HUES48 (cell line): Measurements from ENCODE around the gene TSPAN32.

ENCODE experiments used
- H3K27ac ChIP-seq: one replicate; pipeline ENCODE4 v1.7.0; 2013; ENCODE audit warnings: low read depth, low read length, inconsistent platforms
- H3K27me3 ChIP-seq: 2 replicates; pipeline ENCODE4 v1.6.1; 2013; ENCODE audit warnings: mild to moderate bottlenecking, low read length; ENCODE audit not compliant: control insufficient read depth, insufficient read depth
- H3K36me3 ChIP-seq: 2 replicates; pipeline ENCODE4 v1.6.1; 2013; ENCODE audit warnings: low read length; ENCODE audit not compliant: control insufficient read depth, insufficient read depth
- H3K4me1 ChIP-seq: 2 replicates; pipeline ENCODE4 v1.6.1; 2013; ENCODE audit warnings: mild to moderate bottlenecking, low read length; ENCODE audit not compliant: control insufficient read depth, insufficient read depth
- H3K4me3 ChIP-seq: 2 replicates; pipeline ENCODE4 v1.5.1; 2013; ENCODE audit warnings: mild to moderate bottlenecking, low read depth, low read length
- H3K9ac ChIP-seq: 2 replicates; pipeline ENCODE4 v1.6.1; 2013; ENCODE audit warnings: mild to moderate bottlenecking, low read depth, low read length, moderate library complexity
- H3K9me3 ChIP-seq: 2 replicates; pipeline ENCODE4 v1.6.1; 2013; ENCODE audit warnings: low read length; ENCODE audit not compliant: control insufficient read depth, insufficient read depth

The TSPAN32 gene

GRCh38 chr11:2301631-2302305 lies at the start of gene TSPAN32, which contains the start of gene C11orf21:
TSS of gene TSPAN32 (plus strand) at chr11:2302013. CDS start at chr11:2302150, 137 bp downstream.
TSS of gene C11orf21 (minus strand) at chr11:2301918. CDS start at chr11:2301808, 110 bp downstream.
- H3K9ac ChIP-seq, result no peak within 1 kb of the TSS
- H3K4me1 ChIP-seq, result no peaks in the 10 kb centered on the region
- H3K27me3 ChIP-seq, result no peaks in the 10 kb centered on the region
- H3K4me3 ChIP-seq, result no peak within 1 kb of the TSS
- no peak within 1 kb of the TSS for H3K27ac ChIP-seq
- H3K36me3 ChIP-seq, result no peaks in the 10 kb centered on the region
- no peaks in the 10 kb centered on the region for H3K9me3 ChIP-seq

GRCh38 chr11:2252018-2252417 lies 49.8 kb upstream of the TSPAN32 start:
- Histone ChIP-seq H3K9ac (no peak overlapping the region), H3K27me3 (peaks cover 13% of the 10 kb centered on the region), H3K27ac (no peak overlapping the region), H3K4me1 (no peaks in the 10 kb centered on the region), H3K36me3 (no peaks in the 10 kb centered on the region), H3K4me3 (no peak overlapping the region), H3K9me3 (no peaks in the 10 kb centered on the region)

- Histone ChIP-seq H3K9ac (no peak overlapping the region), H3K27me3 (no peaks in the 10 kb centered on the region), H3K4me1 (no peaks in the 10 kb centered on the region), H3K9me3 (no peaks in the 10 kb centered on the region), H3K27ac (no peak overlapping the region), H3K36me3 (no peaks in the 10 kb centered on the region), H3K4me3 (no peak overlapping the region)
These were observed 45.4 kb upstream of the TSPAN32 start for GRCh38 chr11:2256293-2256913.

GRCh38 chr11:2256951-2257700 lies 44.7 kb upstream of the TSPAN32 start:
- Histone ChIP-seq H3K9ac (no peak overlapping the region), H3K27me3 (no peaks in the 10 kb centered on the region), H3K9me3 (no peaks in the 10 kb centered on the region), H3K4me1 (no peaks in the 10 kb centered on the region), H3K4me3 (no peak overlapping the region), H3K36me3 (no peaks in the 10 kb centered on the region), H3K27ac (no peak overlapping the region)

DNA sequence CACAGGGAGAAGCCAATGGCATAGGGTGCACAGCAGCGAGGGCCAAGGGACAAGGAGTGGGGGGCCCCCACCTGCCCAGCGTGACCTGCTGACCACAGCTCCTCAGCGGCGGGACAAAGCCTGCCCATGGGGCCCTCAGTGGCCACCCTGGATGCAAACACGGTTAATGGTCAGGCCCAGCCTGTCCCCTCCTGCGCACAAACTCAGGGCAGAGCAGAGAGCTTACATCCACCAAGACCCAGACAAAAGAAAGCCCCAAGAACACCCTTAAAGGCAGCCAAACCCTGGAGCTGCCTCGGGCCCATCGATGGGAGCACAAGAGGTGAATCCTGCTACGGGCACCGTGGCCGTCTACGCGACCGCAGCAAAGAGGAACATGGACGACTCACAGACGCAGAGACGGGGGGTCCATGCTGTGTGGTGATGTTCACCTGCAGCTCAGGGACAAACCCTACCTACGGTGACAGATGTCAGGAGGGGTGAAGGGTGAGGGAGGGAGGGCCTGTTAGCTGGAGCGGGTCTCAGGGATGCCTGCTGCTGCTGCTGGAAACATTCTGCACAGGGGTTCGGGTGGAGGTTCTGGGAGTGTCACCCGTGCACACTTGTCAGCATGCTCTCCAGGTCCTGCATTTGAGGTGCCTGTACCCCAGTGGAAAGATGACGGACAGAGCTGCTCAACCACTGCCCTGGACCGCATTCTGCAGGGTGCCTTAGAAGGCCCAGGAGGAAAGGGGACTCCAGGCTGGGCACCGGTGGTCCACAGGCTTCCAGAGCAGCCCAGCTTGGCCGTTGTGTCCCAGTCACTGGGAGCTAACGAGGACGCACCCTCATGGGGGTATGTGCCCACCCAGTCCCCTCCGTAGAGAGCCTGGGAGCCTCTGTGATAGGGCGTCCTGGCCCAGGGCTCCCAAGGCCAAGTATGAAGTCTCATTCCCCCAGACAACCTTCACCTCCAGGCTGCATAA lies 43.0 kb upstream of the TSPAN32 start:
- Histone ChIP-seq H3K27me3 (no peaks in the 10 kb centered on the region), H3K36me3 (no peaks in the 10 kb centered on the region)

DNA sequence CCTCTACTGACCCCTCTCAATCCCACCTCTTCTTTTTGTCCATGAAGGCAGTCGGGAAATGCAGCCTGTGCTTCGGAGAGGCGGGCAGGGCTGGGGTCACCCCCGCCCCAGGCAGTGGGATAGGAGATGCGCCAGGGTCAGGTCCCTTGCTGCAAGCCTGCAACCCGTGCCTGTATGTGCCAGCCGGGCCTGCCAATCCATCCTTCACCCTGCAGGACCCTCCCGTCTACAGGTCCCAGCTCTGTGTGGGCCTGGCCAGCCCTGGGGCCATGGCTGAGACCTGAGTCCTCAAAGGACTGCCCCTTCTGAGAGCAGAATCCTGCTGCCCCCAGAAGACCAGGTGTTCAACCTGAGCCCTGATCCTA lies 42.4 kb upstream of the TSPAN32 start:
- no peak overlapping the region for H3K9ac ChIP-seq
- H3K36me3 ChIP-seq, result no peaks in the 10 kb centered on the region
- no peak overlapping the region for H3K27ac ChIP-seq
- H3K4me3 ChIP-seq, result no peak overlapping the region
- no peaks in the 10 kb centered on the region for H3K9me3 ChIP-seq
- H3K4me1 ChIP-seq, result no peaks in the 10 kb centered on the region
- 0 out of 2 replicates have a peak, but pooled peaks cover 5% of the 10 kb centered on the region for H3K27me3 ChIP-seq

More for the DNA sequence above, 43.0 kb upstream of the TSPAN32 start:
- Histone ChIP-seq H3K4me1 (no peaks in the 10 kb centered on the region), H3K9ac (no peak overlapping the region), H3K9me3 (no peaks in the 10 kb centered on the region), H3K27ac (no peak overlapping the region), H3K4me3 (no peak overlapping the region)

- H3K27ac ChIP-seq, result no peak overlapping the region
- H3K36me3 ChIP-seq, result no peaks in the 10 kb centered on the region
- no peak overlapping the region for H3K9ac ChIP-seq
- H3K27me3 ChIP-seq, result 0 out of 2 replicates have a peak, but pooled peaks cover 10% of the 10 kb centered on the region
- no peaks in the 10 kb centered on the region for H3K9me3 ChIP-seq
- no peaks in the 10 kb centered on the region for H3K4me1 ChIP-seq
- H3K4me3 ChIP-seq, result no peak overlapping the region
These were observed 41.8 kb upstream of the TSPAN32 start for GRCh38 chr11:2259897-2260451.

- peaks cover 17% of the 10 kb centered on the region for H3K27me3 ChIP-seq
- H3K4me1 ChIP-seq, result no peaks in the 10 kb centered on the region
- H3K9ac ChIP-seq, result no peak overlapping the region
- no peaks in the 10 kb centered on the region for H3K36me3 ChIP-seq
- no peaks in the 10 kb centered on the region for H3K9me3 ChIP-seq
- no peak overlapping the region for H3K4me3 ChIP-seq
- no peak overlapping the region for H3K27ac ChIP-seq
These were observed 41.1 kb upstream of the TSPAN32 start for GRCh38 chr11:2260491-2261364.

DNA sequence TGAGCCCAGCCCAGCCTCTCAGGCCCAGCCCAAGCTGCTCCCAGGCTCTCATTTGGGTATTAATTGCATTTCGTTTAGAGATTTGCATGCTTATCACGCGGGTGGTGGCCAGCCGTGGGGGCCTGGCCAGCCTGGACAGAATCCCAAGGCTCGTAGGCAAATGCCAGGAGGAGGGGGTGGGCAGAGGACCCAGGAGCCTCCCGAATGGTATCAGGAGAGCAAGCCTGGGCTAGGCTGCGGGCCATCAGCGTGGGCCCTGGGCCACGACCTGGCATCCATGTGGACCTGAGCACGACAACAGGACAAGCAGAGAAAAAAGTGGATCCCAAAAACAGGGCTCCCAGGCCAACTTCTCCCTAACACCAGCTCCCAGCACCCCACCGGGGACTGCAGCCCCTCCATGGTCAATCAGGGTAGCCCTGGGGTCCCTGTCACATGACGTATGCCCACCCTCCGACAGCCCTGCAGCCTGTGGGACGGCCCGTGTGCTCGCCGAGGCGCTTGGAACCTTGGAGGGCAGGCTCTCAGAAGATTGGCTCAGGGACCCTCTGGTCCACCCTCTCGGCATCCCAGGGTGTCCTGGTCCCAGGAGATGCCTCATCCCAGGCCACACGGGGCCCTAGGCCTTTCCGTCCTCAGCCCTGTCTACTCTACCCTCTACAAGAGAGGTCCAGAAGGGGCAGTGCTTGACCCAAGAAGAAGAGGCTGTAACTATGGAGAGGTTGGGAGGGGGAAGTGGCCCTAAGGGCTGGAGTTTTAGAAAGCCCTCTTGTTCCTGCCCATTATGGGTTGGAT lies 40.2 kb upstream of the TSPAN32 start:
- no peaks in the 10 kb centered on the region for H3K4me1 ChIP-seq
- no peaks in the 10 kb centered on the region for H3K9me3 ChIP-seq
- H3K4me3 ChIP-seq, result no peak overlapping the region
- no peak overlapping the region for H3K9ac ChIP-seq
- no peaks in the 10 kb centered on the region for H3K36me3 ChIP-seq
- H3K27me3 ChIP-seq, result peaks cover 26% of the 10 kb centered on the region
- no peak overlapping the region for H3K27ac ChIP-seq
